Sigmoid colon (tissue), 7 donors: ENCODE results near the gene C19orf73. TPM values are rescaled to one million over a fixed set of nuclear protein-coding genes. Genes with fewer than 3 reads are reported as not detected.

Source experiments
- DNase-seq: peaks from one replicate; pipeline ENCODE4 v3.0.0-alpha.2; 2019
- H3K27ac ChIP-seq, 4 donors: fragments of 200-600 bp; sonication (generic); one replicate each; pipeline ENCODE4 v1.5.1; 2016 to 2019; ENCODE audit warnings: mild to moderate bottlenecking in 1 of 4
- H3K27me3 ChIP-seq, 3 donors: fragments of 200-600 bp; sonication (generic); one replicate each; pipeline ENCODE4 v1.5.1; 2019; ENCODE audit warnings: mild to moderate bottlenecking in 1 of 3
- H3K36me3 ChIP-seq, 4 donors: fragments of 200-600 bp; sonication (generic); one replicate each; pipeline ENCODE4 v1.5.1; 2016 to 2019
- H3K4me1 ChIP-seq, 4 donors: fragments of 200-600 bp; sonication (generic); one replicate each; pipeline ENCODE4 v1.5.1; 2017 to 2019
- H3K4me3 ChIP-seq, 4 donors: fragments of 200-600 bp; sonication (generic); one replicate each; pipeline ENCODE4 v1.5.1; 2017 to 2019; ENCODE audit warnings: mild to moderate bottlenecking in 2 of 4, moderate library complexity in 1 of 4
- H3K9me3 ChIP-seq, 4 donors: fragments of 200-600 bp in 3 of 4; sonication (generic) in 3 of 4; one replicate each; pipeline versions ENCODE4 v1.5.1 to v1.6.1; 2013 to 2019
- EP300 ChIP-seq, 4 donors: sonication (generic); formaldehyde crosslinking; IDR thresholded peaks; one replicate each; pipeline ENCODE4 v1.6.1; 2017; ENCODE audit warnings: antibody characterized with exemption in 4 of 4
- POLR2A ChIP-seq, 2 donors: fragments of 450-650 bp; IDR thresholded peaks; one replicate each; pipeline ENCODE4 v1.6.1; 2016; ENCODE audit warnings: antibody characterized with exemption in 2 of 2, mild to moderate bottlenecking in 2 of 2, moderate library complexity in 2 of 2
- POLR2AphosphoS5 ChIP-seq, 4 donors: sonication (generic); formaldehyde crosslinking; IDR thresholded peaks; one replicate each; pipeline ENCODE4 v1.6.1; 2017; ENCODE audit warnings: antibody characterized with exemption in 4 of 4
- WGBS, 2 donors: extraction: QIAGEN DNeasy Blood & Tissue Kit; methylation state at CpG; one replicate each; pipeline ENCODE4 v1.1.7; 2013; 5-methylcytosine and 5-hydroxymethylcytosine counted together
- intact Hi-C: fragments of 100-400 bp; cut with DNase I; formaldehyde crosslinking; loops from one replicate; pipeline ENCODE4 v1.15.1; 2023
- polyA plus RNA-seq, 3 donors: library from polyadenylated mRNA; stranded (reverse); fragments of 200-250 nt; gene quantifications; one replicate each; pipeline ENCODE4 v1.2.3, GENCODE V29; 2013
- total RNA-seq, 4 donors: library from RNA; depleted of rRNA; stranded (reverse); fragments of >200 nt; gene quantifications; one replicate each; pipeline ENCODE4 v1.1.0, GENCODE V29; 2016
- TF ChIP-seq, protein P1 (sequence below), 4 experiments: fragments of 450-650 bp in 3 of 4; fragments of 200-600 bp in 1 of 4; IDR thresholded peaks; one replicate each; pipeline ENCODE4 v1.5.1; 2016 to 2019; ENCODE audit warnings: antibody characterized with exemption in 4 of 4, mild to moderate bottlenecking in 3 of 4, moderate library complexity in 2 of 4
- donor health status: healthy with polysubstance abuse.
- donor health status: Bipolar disorder and iron deficiency.
- donor health status: healthy.

The C19orf73 gene
- total and polyA plus RNA-seq, 7 donors = 1.6 to 5.1 (median 2.3) TPM; not detected in 1

DNA sequence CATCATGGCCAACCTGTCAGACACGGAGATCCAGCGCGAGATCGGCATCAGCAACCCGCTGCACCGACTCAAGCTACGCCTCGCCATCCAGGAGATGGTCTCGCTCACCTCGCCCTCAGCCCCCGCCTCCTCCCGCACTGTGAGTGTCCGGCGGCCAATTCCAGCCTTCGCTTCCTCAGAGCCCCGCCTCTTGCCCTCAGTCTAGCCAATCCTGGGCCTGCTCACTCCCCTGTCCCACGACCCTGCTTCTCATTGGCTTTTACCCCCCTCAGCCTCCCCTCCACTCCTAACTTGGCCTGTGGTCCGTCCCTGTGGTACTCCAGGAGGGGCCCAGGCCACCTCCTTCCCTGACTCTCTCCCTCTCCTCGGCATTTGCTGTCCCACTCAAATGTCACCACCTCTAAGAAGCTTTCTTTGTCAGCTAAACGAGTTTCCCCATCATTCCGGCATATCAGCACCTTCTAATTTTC is 24.0 kb upstream of the C19orf73 start:
- intact Hi-C loops = loop anchor here (2.0 kb wide), 1 partner anchor 28 kb away; the partner anchor contains the start of gene LIN7B

DNA sequence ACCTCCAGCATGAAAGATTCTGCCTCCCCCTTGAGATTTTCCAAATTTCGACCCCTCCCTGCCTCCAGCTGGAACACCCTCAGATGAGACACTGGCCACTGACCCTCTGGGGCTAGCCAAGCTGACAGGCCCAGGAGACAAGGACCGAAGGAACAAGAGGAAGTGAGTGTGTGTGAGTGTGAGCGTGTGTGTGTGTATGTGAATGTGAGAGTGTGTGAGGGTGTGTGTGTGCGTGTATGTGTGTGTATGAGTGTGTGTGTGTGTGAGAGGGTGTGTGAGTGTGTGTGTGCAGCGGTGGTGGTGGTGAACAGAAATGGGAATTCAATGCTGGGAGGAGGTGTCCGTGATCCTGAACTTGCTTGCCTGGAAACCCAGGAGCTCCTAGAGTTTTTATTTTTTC is 22.4 kb upstream of the C19orf73 start:
- H3K4me1 ChIP-seq = peaks cover 0 to 23% (median 15%) of the 10 kb centered on the region in 4 donors
- no peak overlapping the region for H3K27ac ChIP-seq
- TF ChIP-seq POLR2AphosphoS5 (IDR thresholded peaks at IDR 0.05) (no peak), POLR2A (IDR thresholded peaks at IDR 0.05) (no peak), EP300 (IDR thresholded peaks at IDR 0.05) (no peak)
- TF ChIP-seq, protein P1, sequence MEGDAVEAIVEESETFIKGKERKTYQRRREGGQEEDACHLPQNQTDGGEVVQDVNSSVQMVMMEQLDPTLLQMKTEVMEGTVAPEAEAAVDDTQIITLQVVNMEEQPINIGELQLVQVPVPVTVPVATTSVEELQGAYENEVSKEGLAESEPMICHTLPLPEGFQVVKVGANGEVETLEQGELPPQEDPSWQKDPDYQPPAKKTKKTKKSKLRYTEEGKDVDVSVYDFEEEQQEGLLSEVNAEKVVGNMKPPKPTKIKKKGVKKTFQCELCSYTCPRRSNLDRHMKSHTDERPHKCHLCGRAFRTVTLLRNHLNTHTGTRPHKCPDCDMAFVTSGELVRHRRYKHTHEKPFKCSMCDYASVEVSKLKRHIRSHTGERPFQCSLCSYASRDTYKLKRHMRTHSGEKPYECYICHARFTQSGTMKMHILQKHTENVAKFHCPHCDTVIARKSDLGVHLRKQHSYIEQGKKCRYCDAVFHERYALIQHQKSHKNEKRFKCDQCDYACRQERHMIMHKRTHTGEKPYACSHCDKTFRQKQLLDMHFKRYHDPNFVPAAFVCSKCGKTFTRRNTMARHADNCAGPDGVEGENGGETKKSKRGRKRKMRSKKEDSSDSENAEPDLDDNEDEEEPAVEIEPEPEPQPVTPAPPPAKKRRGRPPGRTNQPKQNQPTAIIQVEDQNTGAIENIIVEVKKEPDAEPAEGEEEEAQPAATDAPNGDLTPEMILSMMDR (IDR thresholded peaks at IDR 0.05) = no peak
- intact Hi-C loops = no loop called here
- no peak overlapping the region for H3K4me3 ChIP-seq
- no peak for DNase-seq
- H3K36me3 ChIP-seq = no peaks in the 10 kb centered on the region
- H3K9me3 ChIP-seq = no peaks in the 10 kb centered on the region
- 83 to 84% methylated on average over 6 of the region's 6 CpGs for WGBS, 2 donors
- H3K27me3 ChIP-seq = no peaks in the 10 kb centered on the region

More for the DNA sequence above, 24.0 kb upstream of the C19orf73 start:
- no peaks in the 10 kb centered on the region for H3K9me3 ChIP-seq
- peak; percentile 95 for DNase-seq
- peak in 3 of 4 donors; percentile 37 to 73 (median 48) for TF ChIP-seq POLR2AphosphoS5 (IDR thresholded peaks at IDR 0.05)
- TF ChIP-seq POLR2A (IDR thresholded peaks at IDR 0.05) = no peak
- TF ChIP-seq, protein P1 (IDR thresholded peaks at IDR 0.05) = no peak
- TF ChIP-seq EP300 (IDR thresholded peaks at IDR 0.05) = no peak
- peak overlapping the region in 1 of 4 donors; percentile 50 for H3K27ac ChIP-seq
- no peaks in the 10 kb centered on the region for H3K27me3 ChIP-seq
- H3K4me3 ChIP-seq = peak overlapping the region; percentile 27 to 55 (median 46)
- H3K4me1 ChIP-seq = peaks cover 0 to 25% (median 17%) of the 10 kb centered on the region in 4 donors
- 1 to 4% methylated on average over 21 of the region's 21 CpGs for WGBS, 2 donors
- H3K36me3 ChIP-seq = no peaks in the 10 kb centered on the region

DNA sequence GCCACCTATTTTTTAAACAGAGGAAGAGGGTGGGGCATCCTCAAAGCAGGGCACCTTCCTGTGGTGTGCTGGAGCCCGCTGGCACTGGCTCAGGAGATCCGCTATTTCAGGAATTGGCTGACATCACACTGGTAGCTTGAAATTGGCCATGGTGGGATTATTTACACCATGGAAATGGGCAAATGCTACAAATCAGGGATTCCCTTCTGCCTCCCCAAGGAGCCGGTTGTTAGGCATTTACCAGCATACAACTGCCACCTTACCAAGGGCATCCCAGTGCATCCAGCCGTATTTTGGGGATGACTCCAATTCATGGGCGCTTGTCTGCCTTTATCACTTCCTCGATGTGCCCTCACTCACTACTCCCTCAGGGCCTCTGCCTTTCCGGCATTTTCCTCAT is 22.0 kb upstream of the C19orf73 start:
- H3K36me3 ChIP-seq = no peaks in the 10 kb centered on the region
- H3K27ac ChIP-seq = no peak overlapping the region
- WGBS, 2 donors = 81 to 85% methylated on average over 7 of the region's 7 CpGs
- no peaks in the 10 kb centered on the region for H3K27me3 ChIP-seq
- H3K9me3 ChIP-seq = no peaks in the 10 kb centered on the region
- H3K4me1 ChIP-seq = peaks cover 0 to 19% (median 11%) of the 10 kb centered on the region in 4 donors
- no peak for DNase-seq
- intact Hi-C loops = no loop called here
- no peak overlapping the region for H3K4me3 ChIP-seq
- no peak for TF ChIP-seq EP300 (IDR thresholded peaks at IDR 0.05)
- no peak for TF ChIP-seq POLR2A (IDR thresholded peaks at IDR 0.05)
- TF ChIP-seq POLR2AphosphoS5 (IDR thresholded peaks at IDR 0.05) = no peak
- TF ChIP-seq, protein P1 (IDR thresholded peaks at IDR 0.05) = no peak

DNA sequence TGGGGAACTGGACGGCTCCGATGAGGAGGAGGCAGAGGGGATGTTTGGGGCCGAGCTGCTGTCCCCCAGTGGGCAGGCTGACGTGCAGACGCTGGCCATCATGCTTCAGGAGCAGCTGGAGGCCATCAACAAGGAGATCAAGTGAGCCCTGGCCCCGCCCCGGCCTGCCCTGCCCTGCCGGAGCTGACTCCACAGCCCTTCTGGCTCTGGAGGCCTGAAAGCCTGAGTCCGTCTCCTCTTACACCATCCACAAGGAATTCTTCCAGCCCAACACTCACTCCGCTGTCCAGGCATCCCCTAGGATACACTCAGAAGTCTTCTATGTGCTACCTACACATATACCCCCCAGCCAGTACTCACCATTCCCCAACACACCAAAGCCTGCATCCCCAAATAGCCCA is 17.8 kb upstream of the C19orf73 start:
- Histone ChIP-seq H3K9me3 (no peaks in the 10 kb centered on the region), H3K27ac (peak overlapping the region in 3 of 4 donors; percentile 30 to 74 (median 45)), H3K4me3 (no peak overlapping the region), H3K4me1 (peaks cover 0 to 18% (median 16%) of the 10 kb centered on the region in 4 donors), H3K27me3 (peaks cover 7 to 23% (median 18%) of the 10 kb centered on the region in 3 donors), H3K36me3 (no peaks in the 10 kb centered on the region)
- intact Hi-C loops = no loop called here
- TF ChIP-seq POLR2A (IDR thresholded peaks at IDR 0.05) (no peak), POLR2AphosphoS5 (IDR thresholded peaks at IDR 0.05) (peak in 1 of 4 donors; percentile 10)
- 69 to 77% methylated on average over 10 of the region's 10 CpGs for WGBS, 2 donors
- peak; percentile 88 for DNase-seq

DNA sequence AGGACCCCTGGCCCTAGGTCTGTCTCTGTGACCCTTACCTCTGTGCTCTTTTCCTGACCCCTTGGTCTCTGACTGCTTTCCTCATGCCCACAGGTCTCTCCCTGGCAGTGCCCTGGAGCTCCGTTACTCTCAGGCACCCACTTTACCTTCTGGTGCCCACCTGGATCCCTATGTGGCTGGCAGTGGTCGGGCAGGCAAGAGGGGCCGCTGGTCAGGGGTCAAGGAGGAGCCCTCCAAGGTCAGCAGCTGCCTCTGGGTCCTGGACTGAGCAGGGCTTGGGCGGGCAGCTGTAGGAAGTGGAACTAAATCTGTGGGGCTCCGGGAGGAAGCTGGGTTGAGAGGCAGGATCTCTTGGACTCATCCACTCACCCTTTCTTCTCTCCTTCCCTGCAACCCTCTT is 16.7 kb upstream of the C19orf73 start:
- Histone ChIP-seq H3K4me3 (no peak overlapping the region), H3K36me3 (no peaks in the 10 kb centered on the region), H3K9me3 (no peaks in the 10 kb centered on the region), H3K4me1 (peaks cover 0 to 18% (median 16%) of the 10 kb centered on the region in 4 donors), H3K27ac (peak overlapping the region in 1 of 4 donors; percentile 74), H3K27me3 (peaks cover 7 to 23% (median 18%) of the 10 kb centered on the region in 3 donors)
- 88 to 96% methylated on average over 5 of the region's 5 CpGs for WGBS, 2 donors
- intact Hi-C loops = no loop called here
- TF ChIP-seq, protein P1 (IDR thresholded peaks at IDR 0.05) = no peak
- TF ChIP-seq POLR2AphosphoS5 (IDR thresholded peaks at IDR 0.05) (no peak), POLR2A (IDR thresholded peaks at IDR 0.05) (no peak), EP300 (IDR thresholded peaks at IDR 0.05) (no peak)
- DNase-seq = no peak
